K562 (cell line): ENCODE measurements around the gene IREB2. TPM values are rescaled to one million over a fixed set of nuclear protein-coding genes. Genes with fewer than 3 reads are reported as not detected.

ENCODE experiments used
- ARID4B ChIP-seq: sonication (generic); formaldehyde crosslinking; IDR thresholded peaks from 2 replicates; pipeline ENCODE4 v1.8.0; 2022; ENCODE audit warnings: mild to moderate bottlenecking, missing genetic modification reagents
- ATF1 ChIP-seq, 2 experiments: fragments of 450-650 bp in 1 of 2; IDR thresholded peaks; 2 replicates each; pipeline ENCODE4 v1.6.1; 2016; ENCODE audit warnings: missing compliant biosample characterization in 1 of 2, missing genetic modification characterization in 1 of 2
- E2F6 ChIP-seq, 2 experiments: IDR thresholded peaks; 2 replicates each; pipeline ENCODE4 v1.6.1; 2011; ENCODE audit warnings: borderline replicate concordance in 1 of 2, control low read depth in 1 of 2, low read depth in 1 of 2, low read length in 1 of 2, mild to moderate bottlenecking in 1 of 2, mixed read lengths in 1 of 2, moderate library complexity in 1 of 2; ENCODE audit not compliant: insufficient read depth in 1 of 2, insufficient read length in 1 of 2, poor library complexity in 1 of 2, severe bottlenecking in 1 of 2; ENCODE audit errors: extremely low read depth in 1 of 2
- EP400 ChIP-seq: fragments of 450-650 bp; IDR thresholded peaks from 2 replicates; pipeline ENCODE4 v1.6.1; 2017; ENCODE audit warnings: antibody characterized with exemption, mild to moderate bottlenecking, moderate library complexity
- ETS1 ChIP-seq: conservative IDR thresholded peaks from 2 replicates; pipeline ENCODE4 v1.6.1; 2011; ENCODE audit warnings: low read depth, mild to moderate bottlenecking, low read length; ENCODE audit not compliant: control insufficient read depth
- FOXM1 ChIP-seq, 2 experiments: fragments of 450-650 bp in 1 of 2; sonication (generic) in 1 of 2; formaldehyde crosslinking in 1 of 2; IDR thresholded peaks; 2 replicates each; pipeline versions ENCODE4 v1.6.1 to v1.9.0; 2017 to 2022; ENCODE audit warnings: low read depth in 2 of 2, mild to moderate bottlenecking in 2 of 2, missing genetic modification reagents in 1 of 2, moderate library complexity in 1 of 2
- MTA1 ChIP-seq: fragments of 450-650 bp; IDR thresholded peaks from 2 replicates; pipeline ENCODE4 v1.6.1; 2017; ENCODE audit warnings: borderline replicate concordance
- NRF1 ChIP-seq, 2 experiments: fragments of 450-650 bp; IDR thresholded peaks in 1 of 2; conservative IDR thresholded peaks in 1 of 2; 2 replicates each; pipeline ENCODE4 v1.6.1; 2014; ENCODE audit warnings: mild to moderate bottlenecking in 2 of 2
- PML ChIP-seq: IDR thresholded peaks from 2 replicates; pipeline ENCODE4 v1.6.1; 2012; ENCODE audit warnings: low read length, inconsistent platforms
- RBBP5 ChIP-seq: fragments of 200-600 bp; sonication (generic); IDR thresholded peaks from 2 replicates; pipeline ENCODE4 v1.6.1; 2012; ENCODE audit warnings: borderline replicate concordance, mild to moderate bottlenecking, low read length, control low read depth, inconsistent platforms; ENCODE audit not compliant: insufficient read depth, poor library complexity, severe bottlenecking
- SUPT5H ChIP-seq: fragments of 450-650 bp; IDR thresholded peaks from 2 replicates; pipeline ENCODE4 v1.6.1; 2016
- TEAD1 ChIP-seq, 2 experiments: fragments of 450-650 bp in 1 of 2; sonication (generic) in 1 of 2; formaldehyde crosslinking; IDR thresholded peaks; 2 replicates each; pipeline versions ENCODE4 v1.4.0 to v1.8.0; 2020 to 2022; ENCODE audit warnings: mild to moderate bottlenecking in 2 of 2, missing genetic modification reagents in 1 of 2
- ZBTB7A ChIP-seq: IDR thresholded peaks from 2 replicates; pipeline ENCODE4 v1.6.1; 2011; ENCODE audit warnings: low read depth, mild to moderate bottlenecking, low read length, moderate library complexity, borderline replicate concordance; ENCODE audit not compliant: control insufficient read depth
- ZNF212 ChIP-seq: fragments of 450-650 bp; formaldehyde crosslinking; IDR thresholded peaks from 2 replicates; pipeline ENCODE4 v1.4.0; 2020; ENCODE audit warnings: mild to moderate bottlenecking
- ZNF512 ChIP-seq: IDR thresholded peaks from 2 replicates; pipeline ENCODE4 v1.6.1; 2016; ENCODE audit warnings: missing genetic modification characterization, missing compliant biosample characterization
- polyA plus RNA-seq, 8 experiments: library from polyadenylated mRNA; depleted of rRNA in 4 of 8; stranded (reverse) in 5 of 8; unstranded in 3 of 8; fragments of >200 nt; fragmentation: Nextera tagmentation in 2 of 8; fragmentation: Illumina TruSeq in 1 of 8; extraction: Ambion mirVana in 2 of 8; extraction: Trizol in 1 of 8; gene quantifications; 2 replicates each; pipeline versions ENCODE4 v1.2.1 to v1.2.3, GENCODE V29; 2011 to 2014; ENCODE audit warnings: inconsistent platforms in 1 of 8, missing spikeins in 1 of 8
- total RNA-seq, 7 experiments: library from RNA; depleted of rRNA in 6 of 7; stranded (reverse); fragments of >200 nt in 6 of 7; fragmentation: Illumina TruSeq in 2 of 7; extraction: Trizol in 2 of 7; gene quantifications; 2 replicates each; pipeline versions ENCODE4 v1.2.1 to v1.2.3, GENCODE V29; 2011 to 2021; ENCODE audit warnings: low replicate concordance in 1 of 7

The IREB2 gene
- total and polyA plus RNA-seq, 9 of the 15 experiments (the other 6 are each of a cell fraction or from before 2014, with no cell fraction given), result 16.8 to 61.7 (median 34.0) TPM

DNA sequence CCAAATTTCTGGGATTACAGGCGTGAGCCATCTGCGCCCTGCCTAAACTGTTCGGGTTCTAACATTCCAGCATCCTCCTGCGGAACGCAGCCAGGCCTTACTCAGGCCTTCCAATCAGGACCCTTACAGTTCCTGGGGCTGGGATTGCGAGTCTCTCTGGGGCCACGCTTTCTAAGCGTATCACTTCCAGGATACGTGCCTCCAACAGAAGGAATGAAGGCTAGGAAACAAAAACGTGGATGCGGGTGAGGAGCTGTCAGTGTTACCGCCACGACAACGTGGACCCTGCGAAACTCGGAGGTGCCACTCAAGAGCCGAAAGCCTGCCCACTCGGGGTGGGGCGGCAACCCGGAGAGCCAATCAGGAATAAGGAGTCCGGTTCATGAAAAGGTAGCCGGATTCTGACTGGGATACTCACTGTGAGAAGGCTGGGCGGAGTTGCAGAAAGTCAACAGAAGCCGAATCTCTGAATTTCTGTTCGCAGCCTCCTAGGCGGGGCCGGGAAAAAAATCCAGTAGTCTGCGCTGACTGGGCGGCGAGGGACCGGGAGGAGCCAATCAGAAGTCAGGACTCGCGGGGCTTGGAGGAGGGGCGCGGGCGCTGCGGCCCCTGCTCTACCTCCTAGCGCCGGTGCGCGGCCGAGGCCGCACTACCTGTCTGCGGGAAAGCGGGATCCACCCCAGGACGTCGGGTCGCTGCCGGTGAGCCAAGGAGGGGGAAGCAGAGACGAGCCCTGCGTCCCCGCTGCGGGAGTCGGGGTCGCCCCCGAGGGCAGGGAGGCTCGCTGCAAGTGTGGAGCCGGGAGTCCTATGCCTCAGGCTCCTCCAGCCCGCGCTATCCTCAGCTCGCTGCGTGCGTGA is 69.2 kb downstream of the IREB2 start, which contains the start of gene HYKK (continued):
- TF ChIP-seq ARID4B (CRISPR knock-in tag) (peak; percentile 46; the same call in 1 of the 2 replicates), EP400 (peak; percentile 64; the same call in 1 of the 2 replicates), ZBTB7A (peak; percentile 88; the same call in 1 of the 2 replicates), ATF1 (CRISPR knock-in tag; IDR thresholded peaks at IDR 0.05) (no peak), ATF1 (tag; IDR thresholded peaks at IDR 0.05) (peak; percentile 69; the same call in 1 of the 2 replicates), RBBP5 (peak; percentile 70), E2F6 (IDR thresholded peaks at IDR 0.05; ENCODE audit: borderline replicate concordance in 1 of 2, extremely low read depth in 1 of 2, insufficient read depth in 1 of 2, insufficient read length in 1 of 2, low read depth in 1 of 2, low read length in 1 of 2, poor library complexity in 1 of 2, severe bottlenecking in 1 of 2) (peak; percentile 32 to 38), FOXM1 (IDR thresholded peaks at IDR 0.05; ENCODE audit: low read depth) (no peak), FOXM1 (CRISPR knock-in tag; IDR thresholded peaks at IDR 0.05; ENCODE audit: low read depth) (peak; percentile 86), NRF1 (conservative IDR thresholded peaks at IDR 0.05 in 1 of 2, IDR thresholded peaks at IDR 0.05 in 1 of 2) (peak; percentile 81 to 83), ZNF212 (CRISPR knock-in tag) (no peak), ZNF512 (tag) (no peak), ETS1 (0 out of 2 replicates have a peak, but pooled peaks have one; percentile 30), MTA1 (no peak), SUPT5H (peak; percentile 57; the same call in 1 of the 2 replicates), TEAD1 (CRISPR knock-in tag; IDR thresholded peaks at IDR 0.05) (0 out of 4 replicates have a peak, but pooled peaks of 1 of the 2 experiments have one; percentile 54), PML (no peak)
